BLaER1 treated with 17β-estradiol and CSF1 and Interleukin-3, amounts not matched to agents 10 nM and 100 nM (cell line): ENCODE results near the gene ITGAL.
"Not testable (repeated sequence)": the region's sequence is repeated elsewhere in the genome, so short reads cannot be mapped to it uniquely, and the experiment has no call there.

Experiments
- H3K27ac ChIP-seq, 11 experiments: shearing (Covaris generic); formaldehyde crosslinking; 2 replicates each; pipeline ENCODE4 v1.8.1; 2022
- H3K27me3 ChIP-seq, 11 experiments: shearing (Covaris generic); formaldehyde crosslinking; 2 replicates each; pipeline ENCODE4 v1.8.1; 2022
- H3K36me3 ChIP-seq, 11 experiments: shearing (Covaris generic); formaldehyde crosslinking; 2 replicates each; pipeline ENCODE4 v1.8.1; 2022
- H3K4me1 ChIP-seq, 10 experiments: shearing (Covaris generic); formaldehyde crosslinking; 2 replicates each; pipeline ENCODE4 v1.8.1; 2022
- H3K4me2 ChIP-seq, 11 experiments: shearing (Covaris generic); formaldehyde crosslinking; 2 replicates each; pipeline ENCODE4 v1.8.1; 2022
- H3K4me3 ChIP-seq, 10 experiments: shearing (Covaris generic); formaldehyde crosslinking; 2 replicates each; pipeline ENCODE4 v1.8.1; 2022
- H3K9ac ChIP-seq, 11 experiments: shearing (Covaris generic); formaldehyde crosslinking; 2 replicates each; pipeline ENCODE4 v1.8.1; 2022
- H3K9me3 ChIP-seq, 11 experiments: shearing (Covaris generic); formaldehyde crosslinking; replicated peaks in 1 of 11; 2 replicates each; pipeline ENCODE4 v1.8.1; 2022
- H4K20me1 ChIP-seq, 11 experiments: shearing (Covaris generic); formaldehyde crosslinking; 2 replicates each; pipeline ENCODE4 v1.8.1; 2022
- Cebpa-rat ChIP-seq, 11 experiments: shearing (Covaris generic); IDR thresholded peaks; 2 replicates each; pipeline ENCODE4 v1.8.1; 2022

The ITGAL gene

GRCh38 chr16:30535777-30536190 lies 63.2 kb downstream of the ITGAL start:
- Histone ChIP-seq H3K9me3 (no peaks in the 10 kb centered on the region), H3K9ac (peak overlapping the region; percentile 84 to 97 (median 92)), H3K4me2 (peak overlapping the region; percentile 83 to 97 (median 93)), H3K36me3 (peaks cover 17 to 28% (median 23%) of the 10 kb centered on the region in 11 experiments), H3K4me3 (peak overlapping the region; percentile 65 to 89 (median 75)), H3K27me3 (no peaks in the 10 kb centered on the region), H4K20me1 (no peaks in the 10 kb centered on the region), H3K27ac (peak overlapping the region; percentile 88 to 97 (median 93)), H3K4me1 (peaks cover 30 to 51% (median 43%) of the 10 kb centered on the region in 10 experiments)
- no peak for TF ChIP-seq Cebpa-rat (IDR thresholded peaks at IDR 0.05)

DNA sequence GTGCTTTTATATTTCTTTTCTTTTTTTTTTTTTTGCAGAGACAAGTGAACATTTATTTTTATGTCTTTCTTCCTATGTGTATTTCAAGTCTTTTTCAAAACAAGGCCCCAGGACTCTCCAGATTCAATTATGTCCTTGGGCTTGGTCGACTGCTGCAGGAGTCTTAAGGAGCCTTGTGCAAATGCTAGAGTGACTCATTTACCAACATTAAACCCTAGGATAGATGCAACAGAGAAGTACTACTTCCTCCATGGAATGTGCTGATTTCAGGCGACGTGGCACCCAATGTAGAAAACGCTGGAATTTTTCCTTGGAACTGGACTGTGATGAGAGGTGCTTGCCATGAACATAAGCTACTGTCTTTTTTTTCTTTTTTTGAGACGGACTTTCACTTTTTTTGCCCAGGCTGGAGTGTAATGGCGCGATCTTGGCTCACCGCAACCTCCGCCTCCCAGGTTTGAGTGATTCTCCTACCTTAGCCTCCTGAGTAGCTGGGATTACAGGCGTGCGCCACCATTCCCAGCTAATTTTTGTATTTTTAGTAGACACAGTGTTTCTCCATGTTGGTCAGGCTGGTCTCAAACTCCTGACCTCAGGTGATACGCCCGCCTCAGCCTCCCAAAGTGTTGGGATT lies 64.0 kb downstream of the ITGAL start:
- H3K36me3 ChIP-seq: peaks cover 10 to 21% (median 16%) of the 10 kb centered on the region in 11 experiments
- H3K9ac ChIP-seq: peak overlapping the region in 9 of 11 experiments; percentile 84 to 94 (median 91); a peak in 11 of 22 replicates
- peak overlapping the region in 10 of 11 experiments; percentile 88 to 97 (median 93); a peak in 14 of 22 replicates for H3K27ac ChIP-seq
- H3K9me3 ChIP-seq, H3K27me3 ChIP-seq, H4K20me1 ChIP-seq: not testable (repeated sequence)
- H3K4me2 ChIP-seq: peak overlapping the region; percentile 83 to 97 (median 93)
- peak overlapping the region in 9 of 10 experiments; percentile 68 to 89 (median 76); a peak in 14 of 20 replicates for H3K4me3 ChIP-seq
- H3K4me1 ChIP-seq: peaks cover 31 to 51% (median 45%) of the 10 kb centered on the region in 10 experiments

DNA sequence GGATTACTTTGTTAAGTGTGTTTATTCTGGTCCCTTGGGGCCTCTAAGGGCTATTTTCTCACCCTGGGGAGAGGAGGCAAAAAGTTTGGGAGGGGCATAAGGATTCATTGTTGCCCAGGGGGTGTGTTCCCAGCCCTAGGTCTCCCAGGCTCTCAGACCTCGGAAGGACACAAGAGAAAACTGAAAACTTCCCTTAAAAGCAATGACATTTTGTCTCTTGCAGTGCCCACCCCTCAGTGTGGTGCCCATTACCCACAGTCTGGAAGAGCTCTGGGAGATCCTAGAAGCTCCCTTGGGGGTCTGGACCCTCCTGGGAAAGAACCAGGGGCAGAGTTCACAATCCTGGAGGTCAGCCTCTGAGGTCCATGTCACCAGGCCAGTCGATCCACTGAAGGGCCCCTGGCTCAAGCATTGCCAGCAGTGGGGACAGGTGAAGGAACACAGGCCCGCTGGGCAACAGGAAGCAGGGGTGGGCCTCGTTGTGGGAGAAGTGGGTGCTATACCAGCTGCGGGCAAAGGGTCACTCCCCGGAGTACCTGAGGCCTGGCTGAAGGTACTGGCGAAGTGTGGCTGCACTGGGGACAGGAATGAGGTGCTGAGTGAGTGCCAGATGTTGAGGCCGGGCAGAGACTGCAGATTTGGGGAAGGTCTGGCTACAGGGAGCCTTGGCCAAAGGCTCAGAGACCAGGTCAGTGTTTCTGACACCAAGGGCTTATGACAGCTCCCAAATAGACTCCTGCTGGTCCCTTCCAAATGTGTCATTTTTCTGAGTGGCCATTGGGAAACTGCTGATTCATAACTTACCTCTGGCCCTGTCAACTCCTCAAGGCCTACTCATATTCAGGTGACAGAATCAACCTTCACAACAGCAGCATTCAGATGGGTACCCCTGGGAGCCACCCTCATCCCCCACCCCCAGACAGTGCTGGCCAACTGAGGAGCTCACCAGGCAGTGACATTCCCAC lies 66.7 kb downstream of the ITGAL start:
- TF ChIP-seq Cebpa-rat (IDR thresholded peaks at IDR 0.05): no peak
- H3K9me3 ChIP-seq: no peaks in the 10 kb centered on the region
- no peaks in the 10 kb centered on the region for H4K20me1 ChIP-seq
- H3K4me2 ChIP-seq: peak overlapping the region in 3 of 11 experiments; percentile 8 to 24 (median 13); a peak in 1 of 22 replicates
- H3K4me3 ChIP-seq: no peak overlapping the region
- no peak overlapping the region for H3K27ac ChIP-seq
- H3K9ac ChIP-seq: peak overlapping the region in 2 of 11 experiments; percentile 24 to 27; a peak in 1 of 22 replicates
- H3K27me3 ChIP-seq: no peaks in the 10 kb centered on the region
- peaks cover 19 to 50% (median 34%) of the 10 kb centered on the region in 10 experiments for H3K4me1 ChIP-seq
- H3K36me3 ChIP-seq: peaks cover 0 to 4% (median 0%) of the 10 kb centered on the region in 11 experiments; a peak in 2 of 22 replicates

DNA sequence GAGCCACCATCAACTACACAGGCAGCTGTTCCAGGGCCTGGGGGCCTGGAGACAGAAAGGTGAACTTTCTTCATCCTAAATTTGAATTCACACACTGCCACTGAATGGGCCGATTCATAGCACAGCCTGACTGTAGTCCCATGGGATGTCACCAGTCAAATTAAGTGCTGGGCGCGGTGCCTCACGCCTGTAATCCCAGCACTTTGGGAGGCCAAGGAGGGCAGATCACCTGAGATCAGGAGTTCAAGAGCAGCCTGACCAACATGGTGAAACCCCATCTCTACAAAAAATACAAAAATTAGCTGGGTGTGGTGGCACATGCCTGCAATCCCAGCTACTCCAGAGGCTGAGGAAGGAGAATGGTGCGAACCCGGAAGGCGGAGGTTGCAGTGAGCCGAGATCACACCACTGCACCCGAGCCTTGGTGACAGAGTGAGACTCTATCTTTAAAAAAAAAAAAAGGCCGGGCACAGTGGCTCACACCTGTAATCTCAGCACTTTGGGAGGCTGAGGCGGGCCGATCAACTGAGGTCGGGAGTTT lies 67.5 kb downstream of the ITGAL start:
- H3K4me3 ChIP-seq, H3K4me2 ChIP-seq, H3K27ac ChIP-seq, H3K36me3 ChIP-seq, H4K20me1 ChIP-seq, H3K9me3 ChIP-seq, H3K9ac ChIP-seq, H3K27me3 ChIP-seq: not testable (repeated sequence)
- H3K4me1 ChIP-seq: peaks cover 19 to 50% (median 33%) of the 10 kb centered on the region in 10 experiments

- H3K27me3 ChIP-seq, H3K36me3 ChIP-seq, H3K9ac ChIP-seq, H3K9me3 ChIP-seq, H3K27ac ChIP-seq, H3K4me3 ChIP-seq, H4K20me1 ChIP-seq: not testable (repeated sequence)
- H3K4me2 ChIP-seq: peak overlapping the region in 3 of 11 experiments; percentile 18 to 51 (median 37); a peak in 6 of 22 replicates
- peaks cover 10 to 52% (median 26%) of the 10 kb centered on the region in 10 experiments for H3K4me1 ChIP-seq
Measured at GRCh38 chr16:30540916-30541464, 68.4 kb downstream of the ITGAL start.

GRCh38 chr16:30541502-30542329 lies 69.2 kb downstream of the ITGAL start:
- H3K36me3 ChIP-seq: peaks cover 0 to 4% (median 0%) of the 10 kb centered on the region in 11 experiments; a peak in 2 of 22 replicates
- TF ChIP-seq Cebpa-rat (IDR thresholded peaks at IDR 0.05): no peak
- no peaks in the 10 kb centered on the region for H3K27me3 ChIP-seq
- peaks cover 3 to 52% (median 22%) of the 10 kb centered on the region in 10 experiments; a peak in 16 of 20 replicates for H3K4me1 ChIP-seq
- H3K27ac ChIP-seq: no peak overlapping the region
- no peaks in the 10 kb centered on the region for H4K20me1 ChIP-seq
- no peak overlapping the region for H3K4me3 ChIP-seq
- H3K9me3 ChIP-seq: no peaks in the 10 kb centered on the region
- no peak overlapping the region for H3K9ac ChIP-seq
- peak overlapping the region in 3 of 11 experiments; percentile 18 to 51 (median 37); a peak in 6 of 22 replicates for H3K4me2 ChIP-seq

GRCh38 chr16:30543067-30543466 lies 70.5 kb downstream of the ITGAL start:
- Histone ChIP-seq H3K9me3 (no peaks in the 10 kb centered on the region), H3K27me3 (no peaks in the 10 kb centered on the region), H3K9ac (no peak overlapping the region), H3K4me2 (peak overlapping the region in 4 of 11 experiments; percentile 9 to 19 (median 14); a peak in 2 of 22 replicates), H4K20me1 (no peaks in the 10 kb centered on the region), H3K27ac (no peak overlapping the region), H3K4me3 (no peak overlapping the region), H3K4me1 (peaks cover 0 to 51% (median 18%) of the 10 kb centered on the region in 10 experiments; a peak in 14 of 20 replicates), H3K36me3 (peaks cover 0 to 4% (median 0%) of the 10 kb centered on the region in 11 experiments; a peak in 2 of 22 replicates)
- TF ChIP-seq Cebpa-rat (IDR thresholded peaks at IDR 0.05): no peak

GRCh38 chr16:30546115-30546514 lies 73.6 kb downstream of the ITGAL start:
- peak overlapping the region in 1 of 11 experiments; percentile 40; a peak in 1 of 22 replicates for H3K9ac ChIP-seq
- peaks cover 0 to 5% (median 0%) of the 10 kb centered on the region in 11 experiments; a peak in 1 of 22 replicates for H3K36me3 ChIP-seq
- no peaks in the 10 kb centered on the region for H3K9me3 ChIP-seq
- no peak for TF ChIP-seq Cebpa-rat (IDR thresholded peaks at IDR 0.05)
- H3K4me2 ChIP-seq: peak overlapping the region in 5 of 11 experiments; percentile 6 to 80 (median 36); a peak in 7 of 22 replicates
- no peak overlapping the region for H3K4me3 ChIP-seq
- H3K27me3 ChIP-seq: no peaks in the 10 kb centered on the region
- H4K20me1 ChIP-seq: no peaks in the 10 kb centered on the region
- H3K27ac ChIP-seq: peak overlapping the region in 2 of 11 experiments; percentile 15 to 26; a peak in 1 of 22 replicates
- peaks cover 0 to 57% (median 12%) of the 10 kb centered on the region in 10 experiments; a peak in 13 of 20 replicates for H3K4me1 ChIP-seq
